ENCODE results near the gene ASCL3.

DNA sequence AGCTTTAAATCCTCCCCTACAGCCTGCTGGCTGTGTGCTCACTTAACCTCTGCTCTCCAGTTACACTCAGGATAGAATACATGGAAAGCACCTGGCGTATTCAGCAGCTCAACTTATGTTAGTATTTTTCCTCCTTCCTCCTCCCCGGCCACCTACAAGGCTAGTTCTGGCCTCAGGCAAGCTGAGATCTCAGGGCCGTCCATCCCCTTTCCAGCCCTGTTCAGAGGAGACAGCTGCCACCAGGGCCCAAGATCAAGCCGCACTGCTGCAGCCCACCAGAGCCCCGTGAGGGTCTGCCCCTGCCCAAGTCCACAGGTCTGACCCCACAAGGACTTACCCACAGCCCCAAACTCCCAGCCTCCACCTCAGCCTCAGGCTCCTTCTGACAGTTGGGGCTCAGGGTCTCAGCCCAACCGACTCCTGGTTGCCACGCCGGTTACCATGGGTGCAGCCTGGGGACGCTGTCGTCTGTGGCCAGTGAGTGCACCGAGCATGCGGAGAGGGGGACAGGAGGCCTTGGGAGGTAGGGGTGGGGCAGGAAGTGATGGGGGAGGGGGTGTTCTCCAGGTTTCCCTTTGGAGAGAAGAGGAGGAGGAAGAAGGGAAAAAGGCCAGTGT, 10.1 kb downstream of the ASCL3 start, which contains the start of gene C11orf16:
- TF ChIP-seq, protein P1, sequence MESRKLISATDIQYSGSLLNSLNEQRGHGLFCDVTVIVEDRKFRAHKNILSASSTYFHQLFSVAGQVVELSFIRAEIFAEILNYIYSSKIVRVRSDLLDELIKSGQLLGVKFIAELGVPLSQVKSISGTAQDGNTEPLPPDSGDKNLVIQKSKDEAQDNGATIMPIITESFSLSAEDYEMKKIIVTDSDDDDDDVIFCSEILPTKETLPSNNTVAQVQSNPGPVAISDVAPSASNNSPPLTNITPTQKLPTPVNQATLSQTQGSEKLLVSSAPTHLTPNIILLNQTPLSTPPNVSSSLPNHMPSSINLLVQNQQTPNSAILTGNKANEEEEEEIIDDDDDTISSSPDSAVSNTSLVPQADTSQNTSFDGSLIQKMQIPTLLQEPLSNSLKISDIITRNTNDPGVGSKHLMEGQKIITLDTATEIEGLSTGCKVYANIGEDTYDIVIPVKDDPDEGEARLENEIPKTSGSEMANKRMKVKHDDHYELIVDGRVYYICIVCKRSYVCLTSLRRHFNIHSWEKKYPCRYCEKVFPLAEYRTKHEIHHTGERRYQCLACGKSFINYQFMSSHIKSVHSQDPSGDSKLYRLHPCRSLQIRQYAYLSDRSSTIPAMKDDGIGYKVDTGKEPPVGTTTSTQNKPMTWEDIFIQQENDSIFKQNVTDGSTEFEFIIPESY (IDR thresholded peaks at IDR 0.05) = no peak
- TF ChIP-seq CBX3 (IDR thresholded peaks at IDR 0.05; ENCODE audit: borderline replicate concordance, low read depth) = no peak
- no peak for TF ChIP-seq SREBF2 (IDR thresholded peaks at IDR 0.05; ENCODE audit: low read length)
- no peak for TF ChIP-seq CTCF (IDR thresholded peaks at IDR 0.05 in 2 of 3, conservative IDR thresholded peaks at IDR 0.05 in 1 of 3; ENCODE audit: control insufficient read depth in 2 of 3, extremely low read depth in 1 of 3, insufficient read depth in 1 of 3, low read depth in 3 of 3, low read length in 3 of 3)
- no peak for TF ChIP-seq PAX5 (IDR thresholded peaks at IDR 0.05; ENCODE audit: borderline replicate concordance, low read depth, low read length)
- TF ChIP-seq RFX5 (IDR thresholded peaks at IDR 0.05; ENCODE audit: low read depth, low read length) = no peak
- TF ChIP-seq YY1 (IDR thresholded peaks at IDR 0.05; ENCODE audit: low read depth, low read length) = no peak
- TF ChIP-seq MYB (IDR thresholded peaks at IDR 0.05; ENCODE audit: borderline replicate concordance, low read depth, low read length) = no peak
- no peak for TF ChIP-seq FOS (IDR thresholded peaks at IDR 0.05; ENCODE audit: borderline replicate concordance, extremely low read depth, insufficient read length)
